ENCODE results near the gene TAC3. TPM values are rescaled to one million over a fixed set of nuclear protein-coding genes. Genes with fewer than 3 reads are reported as not detected.

Gene TAC3
- total RNA-seq = not detected in 2 replicates

GRCh38 chr12:57016348-57016747 lies at the start of gene TAC3:
TAC3 (minus strand) TSS chr12:57016529; CDS start chr12:57015797, 732 bp downstream.

GRCh38 chr12:57049890-57050289 lies 33.6 kb upstream of the TAC3 start, which contains the start of gene MYO1A:
MYO1A (minus strand) TSS chr12:57050129; CDS start chr12:57048323, 1,806 bp downstream.

GRCh38 chr12:57005980-57006808 lies 10.1 kb downstream of the TAC3 start, which contains the start of gene ZBTB39:
ZBTB39 (minus strand) TSS chr12:57006546; CDS start chr12:57004917, 1,629 bp downstream.

Other genes with a start within 250 kb of the TAC3 start
- gene SDR9C7, start 82.1 kb downstream of the TAC3 start, total RNA-seq = not detected in 2 replicates
- gene RDH16, start 58.9 kb downstream of the TAC3 start, total RNA-seq = not detected in 2 replicates
- gene ZBTB39, start 10.0 kb downstream of the TAC3 start, total RNA-seq = 6.2 and 6.8 TPM in 2 replicates
- gene MYO1A, start 33.6 kb upstream of the TAC3 start, total RNA-seq = not detected in 2 replicates
- gene NEMP1, start 62.3 kb upstream of the TAC3 start, total RNA-seq = 4.2 and 9.7 TPM in 2 replicates
- 14.1 and 14.3 TPM in 2 replicates for gene NAB2, start 72.6 kb upstream of the TAC3 start, total RNA-seq
- gene STAT6, start 94.8 kb upstream of the TAC3 start, total RNA-seq = 41.3 and 58.1 TPM in 2 replicates
- gene LRP1, start 112.0 kb upstream of the TAC3 start, total RNA-seq = 4.5 and 5.9 TPM in 2 replicates
- gene LRP1-AS, start 131.1 kb upstream of the TAC3 start, total RNA-seq = not detected in 2 replicates
- gene NXPH4, start 200.3 kb upstream of the TAC3 start, total RNA-seq = not detected in 2 replicates
- 207 and 228 TPM in 2 replicates for gene SHMT2, start 213.2 kb upstream of the TAC3 start, total RNA-seq
- gene STAC3, start 234.7 kb upstream of the TAC3 start, total RNA-seq = 0.30 and 0.32 TPM in 2 replicates